ENCODE data around the gene CSN2. TPM values are rescaled to one million over a fixed set of nuclear protein-coding genes. Genes with fewer than 3 reads are reported as not detected.

The CSN2 gene
- total RNA-seq, 4 donors from 2014 or later: not detected

GRCh38 chr4:69999420-69999819 lies 33.9 kb upstream of the CSN2 start:
- intact Hi-C loops (cut with DNase I; ENCODE audit: low total_unique reads) (no loop called here), in situ Hi-C loops (cut with MboI; ENCODE audit: low pct_ligation_motif_present in 1 of 4, low pct_unique_long_range_greater_than_20kb in 1 of 4, low sequenced_read_pairs in 3 of 4) (no loop called here)
- no peak for TF ChIP-seq POLR2AphosphoS5 (IDR thresholded peaks at IDR 0.05)
- TF ChIP-seq POLR2A (IDR thresholded peaks at IDR 0.05): no peak
- TF ChIP-seq EP300 (IDR thresholded peaks at IDR 0.05; ENCODE audit: low read depth): no peak
- TF ChIP-seq, protein P1, sequence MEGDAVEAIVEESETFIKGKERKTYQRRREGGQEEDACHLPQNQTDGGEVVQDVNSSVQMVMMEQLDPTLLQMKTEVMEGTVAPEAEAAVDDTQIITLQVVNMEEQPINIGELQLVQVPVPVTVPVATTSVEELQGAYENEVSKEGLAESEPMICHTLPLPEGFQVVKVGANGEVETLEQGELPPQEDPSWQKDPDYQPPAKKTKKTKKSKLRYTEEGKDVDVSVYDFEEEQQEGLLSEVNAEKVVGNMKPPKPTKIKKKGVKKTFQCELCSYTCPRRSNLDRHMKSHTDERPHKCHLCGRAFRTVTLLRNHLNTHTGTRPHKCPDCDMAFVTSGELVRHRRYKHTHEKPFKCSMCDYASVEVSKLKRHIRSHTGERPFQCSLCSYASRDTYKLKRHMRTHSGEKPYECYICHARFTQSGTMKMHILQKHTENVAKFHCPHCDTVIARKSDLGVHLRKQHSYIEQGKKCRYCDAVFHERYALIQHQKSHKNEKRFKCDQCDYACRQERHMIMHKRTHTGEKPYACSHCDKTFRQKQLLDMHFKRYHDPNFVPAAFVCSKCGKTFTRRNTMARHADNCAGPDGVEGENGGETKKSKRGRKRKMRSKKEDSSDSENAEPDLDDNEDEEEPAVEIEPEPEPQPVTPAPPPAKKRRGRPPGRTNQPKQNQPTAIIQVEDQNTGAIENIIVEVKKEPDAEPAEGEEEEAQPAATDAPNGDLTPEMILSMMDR (IDR thresholded peaks at IDR 0.05): no peak
- Histone ChIP-seq H3K36me3 (no peaks in the 10 kb centered on the region), H3K27me3 (no peaks in the 10 kb centered on the region), H3K4me1 (no peaks in the 10 kb centered on the region), H3K4me3 (no peak overlapping the region), H3K27ac (no peak overlapping the region), H3K9me3 (no peaks in the 10 kb centered on the region)
- 81 to 88% methylated on average over 3 of the region's 3 CpGs for WGBS, 2 donors (ENCODE audit: low coverage in 1 of 2)
- DNase-seq: no peak

DNA sequence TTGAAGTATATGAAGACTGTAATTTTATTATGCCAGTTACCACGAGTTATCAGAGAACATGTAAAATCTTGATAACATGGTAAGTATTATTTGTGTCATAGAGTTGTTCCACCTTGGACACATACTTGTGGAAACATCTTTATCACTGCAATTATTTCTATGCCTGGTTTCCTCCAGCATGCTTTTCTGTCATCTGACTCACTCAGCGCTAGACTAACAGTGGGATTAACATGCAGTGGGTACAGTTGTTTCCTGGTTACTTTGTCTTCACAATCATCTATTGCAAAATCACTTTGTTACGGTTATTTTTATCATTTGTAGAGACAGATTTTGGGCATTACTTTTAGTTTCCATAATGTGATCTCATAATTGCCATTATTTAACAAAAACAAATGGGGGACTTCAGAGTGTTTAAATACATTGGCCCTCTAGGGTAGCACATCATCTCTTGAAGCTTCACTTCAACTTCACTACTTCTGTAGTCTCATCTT lies 30.0 kb upstream of the CSN2 start, which contains the start of gene STATH:
Gene STATH (plus strand): TSS at position 441 of the 491 bp plus-strand sequence. CDS start 2,472 bp downstream, outside the sequence.
- Histone ChIP-seq H3K36me3 (no peaks in the 10 kb centered on the region), H3K27me3 (no peaks in the 10 kb centered on the region), H3K27ac (no peak within 1 kb of the TSS), H3K4me3 (no peak within 1 kb of the TSS), H3K9me3 (no peaks in the 10 kb centered on the region), H3K4me1 (no peaks in the 10 kb centered on the region)
- intact Hi-C loops (cut with DNase I; ENCODE audit: low total_unique reads): no loop called here
- in situ Hi-C loops (cut with MboI; ENCODE audit: low pct_ligation_motif_present in 1 of 4, low pct_unique_long_range_greater_than_20kb in 1 of 4, low sequenced_read_pairs in 3 of 4): no loop called here
- 61 to 64% methylated on average over 3 of the region's 3 CpGs for WGBS, 2 donors (ENCODE audit: low coverage in 1 of 2)
- no peak for TF ChIP-seq POLR2A (IDR thresholded peaks at IDR 0.05)
- no peak for DNase-seq

- Histone ChIP-seq H3K27ac (no peak overlapping the region), H3K9me3 (no peaks in the 10 kb centered on the region), H3K36me3 (no peaks in the 10 kb centered on the region), H3K4me1 (no peaks in the 10 kb centered on the region), H3K4me3 (no peak overlapping the region), H3K27me3 (no peaks in the 10 kb centered on the region)
- intact Hi-C loops (cut with DNase I; ENCODE audit: low total_unique reads) (no loop called here), in situ Hi-C loops (cut with MboI; ENCODE audit: low pct_ligation_motif_present in 1 of 4, low pct_unique_long_range_greater_than_20kb in 1 of 4, low sequenced_read_pairs in 3 of 4) (no loop called here)
- TF ChIP-seq, protein P1 (IDR thresholded peaks at IDR 0.05): no peak
- TF ChIP-seq EP300 (IDR thresholded peaks at IDR 0.05; ENCODE audit: low read depth): no peak
- no peak for TF ChIP-seq POLR2A (IDR thresholded peaks at IDR 0.05)
- TF ChIP-seq POLR2AphosphoS5 (IDR thresholded peaks at IDR 0.05): no peak
- no peak for DNase-seq
- 74 to 77% methylated on average over 5 of the region's 5 CpGs for WGBS, 2 donors (ENCODE audit: low coverage in 1 of 2)
Observed at GRCh38 chr4:69994782-69995181, 29.3 kb upstream of the CSN2 start.

GRCh38 chr4:69991016-69991415 lies 25.5 kb upstream of the CSN2 start:
- H3K36me3 ChIP-seq: no peaks in the 10 kb centered on the region
- H3K9me3 ChIP-seq: no peaks in the 10 kb centered on the region
- H3K27ac ChIP-seq: no peak overlapping the region
- TF ChIP-seq POLR2A (IDR thresholded peaks at IDR 0.05) (no peak), POLR2AphosphoS5 (IDR thresholded peaks at IDR 0.05) (no peak), EP300 (IDR thresholded peaks at IDR 0.05; ENCODE audit: low read depth) (no peak)
- TF ChIP-seq, protein P1 (IDR thresholded peaks at IDR 0.05): no peak
- intact Hi-C loops (cut with DNase I; ENCODE audit: low total_unique reads) (no loop called here), in situ Hi-C loops (cut with MboI; ENCODE audit: low pct_ligation_motif_present in 1 of 4, low pct_unique_long_range_greater_than_20kb in 1 of 4, low sequenced_read_pairs in 3 of 4) (no loop called here)
- DNase-seq: no peak
- H3K27me3 ChIP-seq: no peaks in the 10 kb centered on the region
- H3K4me3 ChIP-seq: no peak overlapping the region
- 88 to 90% methylated on average over 4 of the region's 4 CpGs for WGBS, 2 donors (ENCODE audit: low coverage in 1 of 2)
- H3K4me1 ChIP-seq: no peaks in the 10 kb centered on the region

- intact Hi-C loops (cut with DNase I; ENCODE audit: low total_unique reads): no loop called here
- TF ChIP-seq POLR2A (IDR thresholded peaks at IDR 0.05) (no peak), EP300 (IDR thresholded peaks at IDR 0.05; ENCODE audit: low read depth) (no peak), POLR2AphosphoS5 (IDR thresholded peaks at IDR 0.05) (no peak)
- TF ChIP-seq, protein P1 (IDR thresholded peaks at IDR 0.05): no peak
- in situ Hi-C loops (cut with MboI; ENCODE audit: low pct_ligation_motif_present in 1 of 4, low pct_unique_long_range_greater_than_20kb in 1 of 4, low sequenced_read_pairs in 3 of 4): no loop called here
- WGBS, 2 donors (ENCODE audit: low coverage in 1 of 2): 90 to 100% methylated on average over 1 of the region's 1 CpG
- H3K4me3 ChIP-seq: no peak overlapping the region
- H3K36me3 ChIP-seq: no peaks in the 10 kb centered on the region
- no peaks in the 10 kb centered on the region for H3K9me3 ChIP-seq
- no peaks in the 10 kb centered on the region for H3K27me3 ChIP-seq
- DNase-seq: no peak
- no peaks in the 10 kb centered on the region for H3K4me1 ChIP-seq
- H3K27ac ChIP-seq: no peak overlapping the region
Observed at GRCh38 chr4:69986663-69987062, 21.1 kb upstream of the CSN2 start.

Measured in transverse colon (tissue), 4 donors.